Activated CD8-positive, alpha-beta memory T cell treated with anti-CD3 and anti-CD28 coated beads, Interleukin-2, amount 50 U/mL, for 24 hours (primary cell): ENCODE measurements around the gene JKAMP.
"Not testable (repeated sequence)": the region's sequence is repeated elsewhere in the genome, so short reads cannot be mapped to it uniquely, and the experiment has no call there.

Source experiments
- DNase-seq: peaks from one replicate; pipeline ENCODE4 v3.0.0-alpha.2; 2020; ENCODE audit errors: extremely low read depth

The JKAMP gene

GRCh38 chr14:59483819-59484638 lies at the start of gene JKAMP, which contains the start of gene L3HYPDH:
TSS of gene JKAMP (plus strand) at chr14:59484517. CDS start at chr14:59484590, 73 bp downstream.
TSS of gene L3HYPDH (minus strand) at chr14:59484408. CDS start at chr14:59484316, 92 bp downstream.
- DNase-seq, result peak; percentile 93

- DNase-seq, result no peak
These were observed 49.2 kb upstream of the JKAMP start for GRCh38 chr14:59435101-59435500.

GRCh38 chr14:59435987-59436386 lies 48.3 kb upstream of the JKAMP start:
- no peak for DNase-seq

GRCh38 chr14:59438195-59438647 lies 46.1 kb upstream of the JKAMP start:
- no peak for DNase-seq

- no peak for DNase-seq
These were observed 44.9 kb upstream of the JKAMP start for GRCh38 chr14:59439256-59439965.

GRCh38 chr14:59448673-59449072 lies 35.6 kb upstream of the JKAMP start:
- DNase-seq, result not testable (repeated sequence)

- DNase-seq, result no peak
These were observed 33.6 kb upstream of the JKAMP start for GRCh38 chr14:59450716-59451115.

- DNase-seq, result no peak
These were observed 32.5 kb upstream of the JKAMP start for GRCh38 chr14:59451849-59452248.

GRCh38 chr14:59454139-59454538 lies 30.2 kb upstream of the JKAMP start:
- DNase-seq, result no peak

GRCh38 chr14:59455411-59455810 lies 28.9 kb upstream of the JKAMP start:
- no peak for DNase-seq

- DNase-seq, result no peak
These were observed 25.8 kb upstream of the JKAMP start for GRCh38 chr14:59458486-59458885.

GRCh38 chr14:59460378-59460777 lies 23.9 kb upstream of the JKAMP start:
- no peak for DNase-seq

GRCh38 chr14:59461891-59462290 lies 22.4 kb upstream of the JKAMP start:
- no peak for DNase-seq

GRCh38 chr14:59463787-59464485 lies 20.4 kb upstream of the JKAMP start:
- no peak for DNase-seq

- DNase-seq, result no peak
These were observed 19.6 kb upstream of the JKAMP start for GRCh38 chr14:59464486-59465315.

- no peak for DNase-seq
These were observed 18.8 kb upstream of the JKAMP start, which contains the start of gene GPR135 for GRCh38 chr14:59465316-59466135. TSS of gene GPR135 (minus strand) at chr14:59465380. CDS start at chr14:59465226, 154 bp downstream.

GRCh38 chr14:59474172-59474571 lies 10.1 kb upstream of the JKAMP start:
- DNase-seq, result no peak

- no peak for DNase-seq
These were observed 8.6 kb upstream of the JKAMP start for GRCh38 chr14:59475709-59476108.

- no peak for DNase-seq
These were observed 5.8 kb upstream of the JKAMP start for GRCh38 chr14:59478540-59478939.

GRCh38 chr14:59480166-59480565 lies 4.2 kb upstream of the JKAMP start:
- no peak for DNase-seq
